ENCODE results near the gene CTTNBP2NL.

DNA sequence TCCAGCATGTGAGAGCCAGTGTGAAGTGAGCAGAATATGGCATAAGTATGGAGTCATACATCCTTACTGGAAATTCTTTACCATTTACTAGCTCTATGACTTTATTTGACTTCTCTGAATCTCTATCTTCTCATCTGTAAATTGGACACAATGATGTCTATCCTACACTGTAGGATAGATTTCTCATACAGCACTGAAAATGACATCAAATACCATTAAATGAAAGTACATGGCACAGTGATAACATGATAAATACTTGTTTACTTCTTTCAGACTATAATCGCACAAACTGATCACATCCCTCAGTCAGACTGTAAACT lies 1.3 kb upstream of the CTTNBP2NL start:
- no peak for TF ChIP-seq EZH2 (IDR thresholded peaks at IDR 0.05; ENCODE audit: low read depth)
- TF ChIP-seq, protein P1, sequence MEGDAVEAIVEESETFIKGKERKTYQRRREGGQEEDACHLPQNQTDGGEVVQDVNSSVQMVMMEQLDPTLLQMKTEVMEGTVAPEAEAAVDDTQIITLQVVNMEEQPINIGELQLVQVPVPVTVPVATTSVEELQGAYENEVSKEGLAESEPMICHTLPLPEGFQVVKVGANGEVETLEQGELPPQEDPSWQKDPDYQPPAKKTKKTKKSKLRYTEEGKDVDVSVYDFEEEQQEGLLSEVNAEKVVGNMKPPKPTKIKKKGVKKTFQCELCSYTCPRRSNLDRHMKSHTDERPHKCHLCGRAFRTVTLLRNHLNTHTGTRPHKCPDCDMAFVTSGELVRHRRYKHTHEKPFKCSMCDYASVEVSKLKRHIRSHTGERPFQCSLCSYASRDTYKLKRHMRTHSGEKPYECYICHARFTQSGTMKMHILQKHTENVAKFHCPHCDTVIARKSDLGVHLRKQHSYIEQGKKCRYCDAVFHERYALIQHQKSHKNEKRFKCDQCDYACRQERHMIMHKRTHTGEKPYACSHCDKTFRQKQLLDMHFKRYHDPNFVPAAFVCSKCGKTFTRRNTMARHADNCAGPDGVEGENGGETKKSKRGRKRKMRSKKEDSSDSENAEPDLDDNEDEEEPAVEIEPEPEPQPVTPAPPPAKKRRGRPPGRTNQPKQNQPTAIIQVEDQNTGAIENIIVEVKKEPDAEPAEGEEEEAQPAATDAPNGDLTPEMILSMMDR (conservative IDR thresholded peaks at IDR 0.05), result no peak

Measured in PC-9 (cell line).